GM12878 (cell line): ENCODE data around the gene SMOC1. TPM values are rescaled to one million over a fixed set of nuclear protein-coding genes. Genes with fewer than 3 reads are reported as not detected.

Experiments
- ATAC-seq: fragments of 200-7000 bp; cut with Tn5 transposase; 3 replicates; pipeline ENCODE4 v1.9.1; 2020; ENCODE audit warnings: mild to moderate bottlenecking, moderate library complexity
- BruUV-seq: library from RNA; stranded (reverse); fragments of 400-500 nt; replicated peaks from 2 replicates; lab custom pipeline; 2021; lab: Mats Ljungman, UMichigan
- CTCF ChIA-PET: fragments of 300-600 bp; sonication (Branson Sonifier 250); formaldehyde crosslinking; extraction: SDS; loops from one replicate; lab custom pipeline; 2021; ENCODE audit warnings: inconsistent platforms; lab: Yijun Ruan, JAX
- POLR2A ChIA-PET: fragments of 350-600 bp; formaldehyde crosslinking; extraction: SDS; loops from one replicate; lab custom pipeline; 2021; ENCODE audit warnings: inconsistent platforms; lab: Charles Lee
- RAD21 ChIA-PET: fragments of 300-600 bp; sonication (Branson Sonifier 250); formaldehyde crosslinking; loops from one replicate; lab custom pipeline; 2023; ENCODE audit warnings: antibody characterized with exemption; ENCODE audit not compliant: unreplicated experiment; lab: Charles Lee
- SMC1A ChIA-PET: fragments of 300-600 bp; sonication (Branson Sonifier 250); formaldehyde crosslinking; loops from one replicate; lab custom pipeline; 2023; ENCODE audit not compliant: unreplicated experiment, uncharacterized antibody; lab: Charles Lee
- DNase-seq: peaks from one replicate; pipeline ENCODE4 v3.0.0-alpha.2; 2011; ENCODE audit warnings: low read depth, low spot score
- FAIRE-seq: peaks from 3 replicates; lab custom pipeline; 2011; peaks lifted over from hg19 to GRCh38; lab: Jason Lieb, UNC
- H2AFZ ChIP-seq: 2 replicates; pipeline ENCODE4 v1.6.0; 2011; ENCODE audit warnings: low read depth, low read length, control low read depth; ENCODE audit not compliant: control insufficient read depth
- H3K27ac ChIP-seq: 2 replicates; pipeline ENCODE4 v1.5.1; 2011; ENCODE audit warnings: control low read depth; ENCODE audit not compliant: control insufficient read depth, insufficient read depth
- H3K27me3 ChIP-seq, 2 experiments: replicated peaks in 1 of 2; 2 replicates each; pipeline versions ENCODE4 v1.6.0 to v1.6.1; 2011; ENCODE audit warnings: low read length in 1 of 2; ENCODE audit not compliant: control insufficient read depth in 2 of 2, insufficient read depth in 2 of 2
- H3K36me3 ChIP-seq, 2 experiments: 2 replicates each; pipeline ENCODE4 v1.5.1; 2011; ENCODE audit warnings: low read length in 1 of 2; ENCODE audit not compliant: control insufficient read depth in 2 of 2, insufficient read depth in 2 of 2
- H3K4me1 ChIP-seq: 2 replicates; pipeline ENCODE4 v1.6.1; 2011; ENCODE audit warnings: mild to moderate bottlenecking, low read length, moderate library complexity, mixed read lengths; ENCODE audit not compliant: control insufficient read depth, insufficient read depth
- H3K4me2 ChIP-seq: 2 replicates; pipeline ENCODE4 v1.6.0; 2011; ENCODE audit warnings: control low read depth; ENCODE audit not compliant: control insufficient read depth, insufficient read depth
- H3K4me3 ChIP-seq: fragments of 200-600 bp; sonication (generic); 2 replicates; pipeline ENCODE4 v1.5.1; 2016
- H3K79me2 ChIP-seq: 2 replicates; pipeline ENCODE4 v1.6.0; 2011; ENCODE audit warnings: low read length; ENCODE audit not compliant: control insufficient read depth, insufficient read depth
- H3K9ac ChIP-seq: 2 replicates; pipeline ENCODE4 v1.8.0; 2011; ENCODE audit warnings: low read length, control low read depth, mixed read lengths; ENCODE audit not compliant: control insufficient read depth, insufficient read depth
- H3K9me3 ChIP-seq: replicated peaks from 3 replicates; pipeline ENCODE4 v1.5.1; 2011; ENCODE audit warnings: mild to moderate bottlenecking, low read length; ENCODE audit not compliant: control insufficient read depth, insufficient read depth
- H4K20me1 ChIP-seq: 2 replicates; pipeline ENCODE4 v1.6.0; 2011; ENCODE audit not compliant: control insufficient read depth, insufficient read depth
- ASH2L ChIP-seq: fragments of 300-600, 200-600 bp; sonication (generic); IDR thresholded peaks from 2 replicates; pipeline ENCODE4 v1.6.1; 2017; ENCODE audit warnings: low read depth, mild to moderate bottlenecking, borderline replicate concordance
- BCLAF1 ChIP-seq: fragments of 450-650 bp; IDR thresholded peaks from 2 replicates; pipeline ENCODE4 v1.6.1; 2017; ENCODE audit warnings: antibody characterized with exemption, mild to moderate bottlenecking, moderate library complexity
- CREM ChIP-seq: IDR thresholded peaks from 2 replicates; pipeline ENCODE4 v1.6.1; 2014; ENCODE audit warnings: antibody characterized with exemption, low read depth
- NFXL1 ChIP-seq: fragments of 450-650 bp; IDR thresholded peaks from 2 replicates; pipeline ENCODE4 v1.6.1; 2017; ENCODE audit warnings: antibody characterized with exemption, mild to moderate bottlenecking, borderline replicate concordance
- PAX5 ChIP-seq: IDR thresholded peaks from 2 replicates; pipeline ENCODE4 v1.6.1; 2011; ENCODE audit warnings: low read depth, low read length, borderline replicate concordance
- PKNOX1 ChIP-seq: fragments of 450-650 bp; IDR thresholded peaks from 2 replicates; pipeline ENCODE4 v1.6.1; 2016; ENCODE audit warnings: mild to moderate bottlenecking
- RAD21 ChIP-seq: IDR thresholded peaks from 2 replicates; pipeline ENCODE4 v1.6.1; 2011; ENCODE audit warnings: mild to moderate bottlenecking, low read depth, low read length, moderate library complexity; ENCODE audit not compliant: insufficient read depth
- SUPT20H ChIP-seq: IDR thresholded peaks from 2 replicates; pipeline ENCODE4 v1.6.1; 2011; ENCODE audit warnings: low read depth, mild to moderate bottlenecking, low read length, moderate library complexity, borderline replicate concordance; ENCODE audit not compliant: control insufficient read depth
- TAF1 ChIP-seq: IDR thresholded peaks from 2 replicates; pipeline ENCODE4 v1.6.1; 2011; ENCODE audit warnings: mild to moderate bottlenecking, low read depth, low read length, borderline replicate concordance
- ZBTB11 ChIP-seq: fragments of 450-650 bp; formaldehyde crosslinking; IDR thresholded peaks from 2 replicates; pipeline ENCODE4 v1.5.0; 2022; ENCODE audit warnings: mild to moderate bottlenecking, missing genetic modification characterization
- WGBS: methylation state at CpG from one replicate; pipeline ENCODE4 v1.1.6; 2016; ENCODE audit warnings: low lambda C conversion rate; ENCODE audit not compliant: insufficient replicate concordance, insufficient coverage; ENCODE audit errors: missing lambda C conversion rate; 5-methylcytosine and 5-hydroxymethylcytosine counted together
- in situ Hi-C: fragments of 300-500 bp; cut with MboI; formaldehyde crosslinking; loops from 9 replicates; pipeline ENCODE4 v1.14.3; 2018; ENCODE audit warnings: mixed read lengths
- intact Hi-C: fragments of 100-400 bp; cut with micrococcal nuclease; formaldehyde crosslinking; loops from one replicate; pipeline ENCODE4 v1.14.2; 2022; ENCODE audit not compliant: unreplicated experiment
- polyA plus RNA-seq, 11 experiments: library from polyadenylated mRNA; depleted of rRNA in 4 of 11; unstranded in 6 of 11; stranded (reverse) in 5 of 11; fragments of >200 nt; fragmentation: Nextera tagmentation in 4 of 11; fragmentation: Illumina TruSeq in 1 of 11; extraction: Ambion mirVana in 4 of 11; extraction: Trizol in 1 of 11; gene quantifications; 1 replicate in 1 of 11; 2 replicates in 10 of 11; pipeline versions ENCODE4 v1.2.1 to v1.2.3, GENCODE V29; 2011 to 2016; ENCODE audit warnings: inconsistent platforms in 2 of 11, missing spikeins in 2 of 11, low read depth in 1 of 11
- total RNA-seq, 4 experiments: library from RNA; depleted of rRNA in 3 of 4; stranded (reverse); fragments of >200 nt in 3 of 4; fragmentation: Illumina TruSeq in 1 of 4; extraction: Trizol in 1 of 4; gene quantifications; 2 replicates each; pipeline versions ENCODE4 v1.2.1 to v1.2.3, GENCODE V29; 2013 to 2021

SMOC1 gene
- total and polyA plus RNA-seq, 10 of the 15 experiments (the other 5 are each of a cell fraction or from before 2014, with no cell fraction given): 0.03 to 0.26 (median 0.14) TPM; not detected in 7

- 0% methylated on average over 2 of the region's 2 CpGs for WGBS
- CTCF ChIA-PET: interaction anchor here (2.3 kb wide), 1 partner anchor 22 kb away, joined by 7 read pairs; no protein-coding TSS in a partner anchor
These were observed 24.6 kb upstream of the SMOC1 start for GRCh38 chr14:69854598-69854997.

GRCh38 chr14:69855180-69855832 is 23.9 kb upstream of the SMOC1 start:
- FAIRE-seq: no peak
- in situ Hi-C loops: no loop called here
- H3K4me2 ChIP-seq: no peak overlapping the region
- no peak overlapping the region for H3K4me3 ChIP-seq
- H3K9ac ChIP-seq: no peak overlapping the region
- H4K20me1 ChIP-seq: no peaks in the 10 kb centered on the region
- no peaks in the 10 kb centered on the region for H3K9me3 ChIP-seq
- POLR2A ChIA-PET: no interaction called here
- no peak for ATAC-seq
- SMC1A ChIA-PET: no interaction called here
- WGBS: 17% methylated on average over 8 of the region's 8 CpGs
- no peak for DNase-seq
- no peaks in the 10 kb centered on the region for H3K79me2 ChIP-seq
- CTCF ChIA-PET: no interaction called here
- RAD21 ChIA-PET: no interaction called here
- H3K4me1 ChIP-seq: no peaks in the 10 kb centered on the region
- H3K36me3 ChIP-seq: no peaks in the 10 kb centered on the region
- H2AFZ ChIP-seq: no peak overlapping the region
- H3K27ac ChIP-seq: no peak overlapping the region
- peaks cover 4 to 8% of the 10 kb centered on the region in 2 experiments; a peak in 3 of 4 replicates for H3K27me3 ChIP-seq
- intact Hi-C loops: no loop called here
- BruUV-seq: no TSS peak
- TF ChIP-seq NFXL1 (no peak), CREM (no peak), PAX5 (no peak), ZBTB11 (CRISPR knock-in tag) (no peak), BCLAF1 (no peak), PKNOX1 (no peak)

More at GRCh38 chr14:69854598-69854997, 24.6 kb upstream of the SMOC1 start:
- no peaks in the 10 kb centered on the region for H3K36me3 ChIP-seq
- POLR2A ChIA-PET: no interaction called here
- no peak overlapping the region for H3K4me3 ChIP-seq
- no peaks in the 10 kb centered on the region for H3K4me1 ChIP-seq
- no peak for TF ChIP-seq ASH2L
- no peak for TF ChIP-seq RAD21
- TF ChIP-seq SUPT20H: no peak
- no peak for TF ChIP-seq TAF1
- H4K20me1 ChIP-seq: no peaks in the 10 kb centered on the region
- FAIRE-seq (no peak), DNase-seq (no peak), ATAC-seq (no peak)
- in situ Hi-C loops: no loop called here
- H2AFZ ChIP-seq: no peak overlapping the region
- no peaks in the 10 kb centered on the region for H3K9me3 ChIP-seq
- H3K79me2 ChIP-seq: no peaks in the 10 kb centered on the region
- intact Hi-C loops: no loop called here
- H3K9ac ChIP-seq: no peak overlapping the region
- H3K27me3 ChIP-seq: peaks cover 4 to 7% of the 10 kb centered on the region in 2 experiments; a peak in 3 of 4 replicates
- H3K27ac ChIP-seq: no peak overlapping the region
- H3K4me2 ChIP-seq: no peak overlapping the region
- SMC1A ChIA-PET: no interaction called here
- RAD21 ChIA-PET: no interaction called here
- BruUV-seq: no TSS peak
